HCT116 (cell line): ENCODE results near the gene STK17A. TPM values are rescaled to one million over a fixed set of nuclear protein-coding genes. Genes with fewer than 3 reads are reported as not detected.

ENCODE experiments used
- ATAC-seq: fragments of 200-7000 bp; cut with Tn5 transposase; 2 replicates; pipeline ENCODE4 v1.9.1; 2020; ENCODE audit warnings: mild to moderate bottlenecking, moderate library complexity
- BruUV-seq: library from RNA; stranded (reverse); fragments of 400-500 nt; replicated peaks from 2 replicates; lab custom pipeline; 2021; lab: Mats Ljungman, UMichigan
- CTCF ChIA-PET: fragments of 300-600 bp; sonication (Branson Sonifier 250); formaldehyde crosslinking; loops from one replicate; lab custom pipeline; 2021; ENCODE audit warnings: antibody characterized with exemption; lab: Charles Lee
- POLR2A ChIA-PET: fragments of 300-600, 350-600 bp; sonication (Branson Sonifier 250); formaldehyde crosslinking; loops from one replicate; lab custom pipeline; 2021; ENCODE audit warnings: antibody characterized with exemption; lab: Charles Lee
- RAD21 ChIA-PET, 2 experiments: fragments of 300-600 bp; sonication (Branson Sonifier 250); formaldehyde crosslinking; loops; one replicate each; lab custom pipeline; 2023; ENCODE audit warnings: low total read pairs in 2 of 2; ENCODE audit not compliant: uncharacterized antibody in 2 of 2, unreplicated experiment in 2 of 2, low non-redundant PET in 1 of 2; lab: Charles Lee
- DNase-seq: peaks from one replicate; pipeline ENCODE4 v3.0.0-alpha.2; 2010; ENCODE audit warnings: low read depth, low spot score
- H2AFZ ChIP-seq: fragments of 200-600 bp; shearing (Covaris generic), sonication (generic); 2 replicates; pipeline ENCODE4 v1.6.1; 2017; ENCODE audit warnings: low read depth, mixed run types, mixed read lengths, antibody characterized with exemption, low read length; ENCODE audit not compliant: poor library complexity, severe bottlenecking
- H3K27ac ChIP-seq: 2 replicates; pipeline ENCODE4 v1.5.1; 2012; ENCODE audit warnings: low read depth, low read length
- H3K27me3 ChIP-seq: fragments of 200-600 bp; sonication (generic); 2 replicates; pipeline ENCODE4 v1.6.1; 2016; ENCODE audit warnings: mixed run types, low read length, mixed read lengths; ENCODE audit not compliant: insufficient read depth
- H3K36me3 ChIP-seq, 2 experiments: fragments of 200-500 bp in 1 of 2; fragments of 200-600 bp in 1 of 2; sonication (Bioruptor generic) in 1 of 2; sonication (generic) in 1 of 2; 2 replicates each; pipeline versions ENCODE4 v1.5.1 to v1.6.1; 2014 to 2016; ENCODE audit warnings: low read length in 2 of 2, inconsistent platforms in 1 of 2, mixed read lengths in 1 of 2, mixed run types in 1 of 2; ENCODE audit not compliant: insufficient read depth in 2 of 2, control insufficient read depth in 1 of 2
- H3K4me1 ChIP-seq, 2 experiments: fragments of 200-600 bp in 1 of 2; sonication (generic) in 1 of 2; 2 replicates each; pipeline versions ENCODE4 v1.5.1 to v1.6.1; 2012 to 2017; ENCODE audit warnings: low read length in 2 of 2, inconsistent platforms in 1 of 2, mild to moderate bottlenecking in 1 of 2, mixed read lengths in 1 of 2, mixed run types in 1 of 2, moderate library complexity in 1 of 2; ENCODE audit not compliant: insufficient read depth in 2 of 2, control insufficient read depth in 1 of 2
- H3K4me2 ChIP-seq: fragments of 200-600 bp; sonication (generic); 2 replicates; pipeline ENCODE4 v1.6.1; 2017; ENCODE audit warnings: mixed run types, low read length, mixed read lengths
- H3K4me3 ChIP-seq, 2 experiments: fragments of 200-600 bp in 1 of 2; sonication (generic) in 1 of 2; replicated peaks in 1 of 2; 2 replicates each; pipeline ENCODE4 v1.5.1; 2011 to 2016; ENCODE audit warnings: low read length in 2 of 2, control low read depth in 1 of 2, low read depth in 1 of 2, mild to moderate bottlenecking in 1 of 2, mixed read lengths in 1 of 2, mixed run types in 1 of 2
- H3K79me2 ChIP-seq: fragments of 200-600 bp; sonication (generic); 2 replicates; pipeline ENCODE4 v1.6.1; 2017; ENCODE audit warnings: mild to moderate bottlenecking, mixed run types, low read length, moderate library complexity, mixed read lengths; ENCODE audit not compliant: insufficient read depth
- H3K9ac ChIP-seq: fragments of 200-600 bp; sonication (generic); 2 replicates; pipeline ENCODE4 v1.6.1; 2016; ENCODE audit warnings: low read length, mixed read lengths
- H3K9me2 ChIP-seq: fragments of 200-600 bp; sonication (generic), shearing (Covaris generic); 2 replicates; pipeline ENCODE4 v1.6.1; 2017; ENCODE audit warnings: mixed run types, mild to moderate bottlenecking, moderate library complexity; ENCODE audit not compliant: insufficient read depth
- H3K9me3 ChIP-seq, 2 experiments: fragments of 200-500 bp in 1 of 2; fragments of 200-600 bp in 1 of 2; sonication (Bioruptor generic) in 1 of 2; sonication (generic) in 1 of 2; 2 replicates each; pipeline ENCODE4 v1.6.1; 2014 to 2017; ENCODE audit warnings: low read length in 2 of 2, mixed read lengths in 2 of 2, inconsistent platforms in 1 of 2, low read depth in 1 of 2, mild to moderate bottlenecking in 1 of 2, mixed run types in 1 of 2, moderate library complexity in 1 of 2; ENCODE audit not compliant: control insufficient read depth in 1 of 2, insufficient read depth in 1 of 2
- H4K20me1 ChIP-seq: fragments of 200-600 bp; sonication (generic), shearing (Covaris generic); 2 replicates; pipeline ENCODE4 v1.6.1; 2017; ENCODE audit warnings: mixed run types, mild to moderate bottlenecking, moderate library complexity; ENCODE audit not compliant: insufficient read depth
- ATF3 ChIP-seq: IDR thresholded peaks from 2 replicates; pipeline ENCODE4 v1.6.1; 2012
- CEBPB ChIP-seq: IDR thresholded peaks from 2 replicates; pipeline ENCODE4 v1.6.1; 2012; ENCODE audit warnings: low read depth
- EGR1 ChIP-seq: IDR thresholded peaks from 2 replicates; pipeline ENCODE4 v1.6.1; 2012; ENCODE audit warnings: low read depth
- EZH2 ChIP-seq: fragments of 200-600 bp; sonication (generic); IDR thresholded peaks from 2 replicates; pipeline ENCODE4 v1.6.1; 2017; ENCODE audit warnings: antibody characterized with exemption, mixed run types
- EZH2phosphoT487 ChIP-seq: fragments of 200-600 bp; IDR thresholded peaks from 2 replicates; pipeline ENCODE4 v1.6.1; 2018; ENCODE audit warnings: antibody characterized with exemption, borderline replicate concordance
- FOSL1 ChIP-seq: IDR thresholded peaks from 2 replicates; pipeline ENCODE4 v1.6.1; 2012; ENCODE audit warnings: low read depth
- JUND ChIP-seq: IDR thresholded peaks from 2 replicates; pipeline ENCODE4 v1.6.1; 2012
- POLR2A ChIP-seq: IDR thresholded peaks from 2 replicates; pipeline ENCODE4 v1.7.0; 2011; ENCODE audit warnings: borderline replicate concordance; ENCODE audit not compliant: insufficient read depth, insufficient read length; ENCODE audit errors: extremely low read depth
- POLR2AphosphoS5 ChIP-seq: IDR thresholded peaks from 2 replicates; pipeline ENCODE4 v1.6.1; 2011; ENCODE audit warnings: mild to moderate bottlenecking, low read depth, low read length, moderate library complexity
- REST ChIP-seq: IDR thresholded peaks from 2 replicates; pipeline ENCODE4 v1.6.1; 2012; ENCODE audit warnings: low read depth
- SP1 ChIP-seq: IDR thresholded peaks from 2 replicates; pipeline ENCODE4 v1.6.1; 2012; ENCODE audit warnings: low read depth
- SRF ChIP-seq: IDR thresholded peaks from 2 replicates; pipeline ENCODE4 v1.6.1; 2012; ENCODE audit warnings: low read depth
- TCF7L2 ChIP-seq: IDR thresholded peaks from 2 replicates; pipeline ENCODE4 v1.7.0; 2011; ENCODE audit warnings: borderline replicate concordance, inconsistent platforms; ENCODE audit not compliant: insufficient read depth, insufficient read length; ENCODE audit errors: extremely low read depth
- YY1 ChIP-seq: IDR thresholded peaks from 2 replicates; pipeline ENCODE4 v1.6.1; 2011; ENCODE audit warnings: low read length, low read depth, moderate library complexity, mild to moderate bottlenecking; ENCODE audit not compliant: insufficient replicate concordance; ENCODE audit errors: extremely low read depth
- ZBTB33 ChIP-seq: IDR thresholded peaks from 2 replicates; pipeline ENCODE4 v1.6.1; 2011; ENCODE audit warnings: mild to moderate bottlenecking, low read length, moderate library complexity; ENCODE audit not compliant: insufficient replicate concordance; ENCODE audit errors: extremely low read depth
- intact Hi-C: fragments of 100-400 bp; cut with micrococcal nuclease; formaldehyde crosslinking; loops from 2 replicates; pipeline ENCODE4 v1.10.0; 2022
- total RNA-seq: library from RNA; stranded (reverse); gene quantifications from one replicate; pipeline ENCODE4 v1.2.1, GENCODE V29; 2021; ENCODE audit not compliant: unreplicated experiment

The STK17A gene
- total RNA-seq, 1 experiment from 2014 or later: 14.8 TPM

- no peaks in the 10 kb centered on the region for H3K4me1 ChIP-seq
- no peaks in the 10 kb centered on the region for H3K9me2 ChIP-seq
- H3K4me2 ChIP-seq: no peak overlapping the region
- ATAC-seq: no peak
- H4K20me1 ChIP-seq: no peaks in the 10 kb centered on the region
- no peak overlapping the region for H3K4me3 ChIP-seq
- intact Hi-C loops: no loop called here
- H3K9ac ChIP-seq: no peak overlapping the region
- no peak overlapping the region for H2AFZ ChIP-seq
- POLR2A ChIA-PET: no interaction called here
- no peak for DNase-seq
- no peaks in the 10 kb centered on the region for H3K27me3 ChIP-seq
- TF ChIP-seq EGR1 (no peak), CEBPB (peak; percentile 43; the same call in 1 of the 2 replicates)
- BruUV-seq: no TSS peak
- RAD21 ChIA-PET: no interaction called here
- H3K36me3 ChIP-seq: peaks cover 19 to 32% of the 10 kb centered on the region in 2 experiments
- H3K27ac ChIP-seq: no peak overlapping the region
- H3K79me2 ChIP-seq: no peaks in the 10 kb centered on the region
- CTCF ChIA-PET: no interaction called here
- no peaks in the 10 kb centered on the region for H3K9me3 ChIP-seq
Measured at GRCh38 chr7:43630482-43630881, 47.6 kb downstream of the STK17A start.

GRCh38 chr7:43631559-43631958, 48.7 kb downstream of the STK17A start:
- intact Hi-C loops: no loop called here
- RAD21 ChIA-PET: no interaction called here
- peaks cover 2 to 5% of the 10 kb centered on the region in 2 experiments; a peak in 1 of 4 replicates for H3K4me1 ChIP-seq
- no peak overlapping the region for H3K9ac ChIP-seq
- no peak overlapping the region for H2AFZ ChIP-seq
- DNase-seq: no peak
- H3K27ac ChIP-seq: no peak overlapping the region
- no peak overlapping the region for H3K4me2 ChIP-seq
- H3K9me2 ChIP-seq: no peaks in the 10 kb centered on the region
- no peak for TF ChIP-seq ATF3
- TF ChIP-seq JUND: no peak
- no peak for TF ChIP-seq YY1
- TF ChIP-seq TCF7L2: no peak
- TF ChIP-seq EZH2phosphoT487: no peak
- TF ChIP-seq EGR1: no peak
- no peak for TF ChIP-seq FOSL1
- no peak for TF ChIP-seq SP1
- TF ChIP-seq REST: no peak
- no peak for TF ChIP-seq EZH2
- no peak for TF ChIP-seq ZBTB33
- TF ChIP-seq POLR2AphosphoS5: no peak
- no peak for TF ChIP-seq POLR2A
- TF ChIP-seq SRF: no peak
- TF ChIP-seq CEBPB: no peak
- TF ChIP-seq, all 23 proteins: peak for 0
- Histone ChIP-seq H3K27me3 (no peaks in the 10 kb centered on the region), H3K4me3 (no peak overlapping the region), H3K79me2 (no peaks in the 10 kb centered on the region), H3K36me3 (peaks cover 24 to 39% of the 10 kb centered on the region in 2 experiments), H4K20me1 (no peaks in the 10 kb centered on the region), H3K9me3 (no peaks in the 10 kb centered on the region)
- POLR2A ChIA-PET: no interaction called here
- no TSS peak for BruUV-seq
- ATAC-seq: no peak
- CTCF ChIA-PET: no interaction called here
